Stimulated activated CD8-positive, alpha-beta memory T cell treated with anti-CD3 and anti-CD28 coated beads, Interleukin-15, amount 100 ng/mL, for 24 hours (primary cell): ENCODE results near the gene ASCC1.
"Not testable (repeated sequence)": the region's sequence is repeated elsewhere in the genome, so short reads cannot be mapped to it uniquely, and the experiment has no call there.

Experiments used
- DNase-seq: peaks from one replicate; pipeline ENCODE4 v3.0.0-alpha.2; 2020; ENCODE audit warnings: low read depth

ASCC1 gene

GRCh38 chr10:72170263-72170662, 45.8 kb downstream of the ASCC1 start:
- DNase-seq: no peak

DNA sequence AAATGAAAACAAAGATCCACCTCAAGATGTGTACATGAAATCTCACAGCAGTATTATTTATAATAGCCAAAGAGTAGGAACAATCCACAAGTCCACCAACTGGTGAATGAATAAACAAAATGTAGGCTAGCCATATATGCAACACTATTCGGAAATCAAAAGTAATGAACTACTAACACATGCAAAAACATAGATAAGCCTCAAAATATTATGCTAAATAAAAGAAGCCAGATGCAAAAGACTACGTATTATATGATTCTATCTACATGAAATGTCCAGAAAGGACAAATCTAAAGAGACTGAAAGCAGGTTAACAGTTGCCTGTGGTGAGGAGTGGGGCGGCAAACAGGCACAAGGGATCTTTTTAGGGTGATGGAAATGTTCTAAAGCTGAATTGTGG, 49.0 kb downstream of the ASCC1 start:
- no peak for DNase-seq

GRCh38 chr10:72164617-72165016, 51.5 kb downstream of the ASCC1 start:
- DNase-seq: no peak

- DNase-seq: no peak
Observed at GRCh38 chr10:72162978-72163377, 53.1 kb downstream of the ASCC1 start.

DNA sequence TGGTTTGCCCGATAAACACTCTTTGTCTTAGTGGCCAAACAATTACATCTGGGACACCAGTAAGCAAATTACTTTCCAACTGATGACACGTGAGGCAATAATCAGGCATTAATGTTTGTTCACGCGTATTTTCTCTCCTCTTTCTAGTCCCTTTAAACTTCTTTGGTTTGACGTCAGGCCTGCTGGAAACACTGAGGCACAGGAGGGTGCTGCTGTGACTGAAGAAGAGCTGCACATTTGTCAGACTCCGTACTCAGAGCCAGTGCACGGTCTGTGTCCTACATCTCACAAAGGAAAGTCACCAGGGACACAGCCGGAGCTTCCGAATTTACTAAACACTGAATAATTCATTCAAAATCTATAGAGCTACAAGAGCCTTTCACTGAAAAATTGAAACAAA, 57.9 kb downstream of the ASCC1 start:
- DNase-seq: no peak

DNA sequence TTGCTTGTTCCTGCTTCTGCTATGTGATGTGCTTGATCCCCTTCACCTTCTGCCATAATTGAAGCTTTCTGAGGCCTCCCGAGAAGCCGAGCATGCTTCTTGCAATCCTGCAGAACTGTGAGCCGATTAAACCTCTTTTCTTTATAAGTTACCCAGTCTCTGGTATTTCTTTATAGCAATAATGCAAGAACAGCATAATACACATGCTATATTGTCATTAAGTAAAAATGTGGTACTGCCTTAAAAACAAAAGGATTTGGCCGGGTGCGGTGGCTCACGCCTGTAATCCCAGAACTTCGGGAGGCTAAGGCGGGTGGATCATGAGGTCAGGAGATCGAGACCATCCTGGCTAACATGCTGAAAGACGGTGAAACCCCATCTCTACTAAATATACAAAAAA, 59.9 kb downstream of the ASCC1 start:
- DNase-seq: no peak

DNA sequence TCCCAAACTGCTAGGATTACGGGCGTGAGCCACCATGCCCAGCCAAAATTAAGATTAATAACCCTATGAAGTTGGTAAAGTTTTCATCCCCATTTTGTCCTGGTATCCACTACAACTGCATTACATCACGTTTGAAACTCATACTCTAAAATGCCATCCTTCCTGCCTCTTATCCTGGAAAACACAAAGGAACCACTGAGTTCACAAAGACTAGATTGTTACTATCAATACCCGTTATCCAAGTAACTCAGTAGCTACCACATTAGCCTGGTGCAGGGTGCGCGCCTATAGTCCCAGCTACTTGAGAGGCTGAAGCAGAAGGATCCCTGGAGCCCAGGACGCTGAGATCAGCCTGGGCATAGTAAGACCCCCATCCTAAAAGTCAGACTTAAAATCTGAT, 63.8 kb downstream of the ASCC1 start:
- DNase-seq: no peak

GRCh38 chr10:72150746-72151478, 65.2 kb downstream of the ASCC1 start:
- DNase-seq: not testable (repeated sequence)

- DNase-seq: not testable (repeated sequence)
Observed at GRCh38 chr10:72147324-72147584, 68.8 kb downstream of the ASCC1 start.

GRCh38 chr10:72146559-72147323, 69.3 kb downstream of the ASCC1 start:
- DNase-seq: no peak

DNA sequence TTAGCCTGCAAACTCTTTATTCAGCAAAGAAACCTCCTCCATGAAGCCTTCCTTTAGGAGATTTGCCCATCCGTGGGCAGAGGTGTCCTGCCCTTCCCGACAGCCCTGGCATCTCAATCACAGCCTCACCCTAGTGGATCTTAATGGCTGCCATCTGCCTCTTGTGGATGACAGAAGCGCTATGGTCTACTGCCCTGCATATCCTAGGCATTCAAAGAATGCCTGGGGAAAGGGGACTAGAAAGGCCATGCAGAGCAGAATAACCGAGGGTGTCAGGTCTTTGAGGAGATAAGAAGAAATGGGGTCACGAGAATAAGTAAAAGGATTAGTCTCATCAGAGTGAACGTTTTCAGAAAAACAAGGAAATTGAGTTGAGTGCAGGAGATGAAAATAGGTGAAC, 70.0 kb downstream of the ASCC1 start:
- DNase-seq: no peak

DNA sequence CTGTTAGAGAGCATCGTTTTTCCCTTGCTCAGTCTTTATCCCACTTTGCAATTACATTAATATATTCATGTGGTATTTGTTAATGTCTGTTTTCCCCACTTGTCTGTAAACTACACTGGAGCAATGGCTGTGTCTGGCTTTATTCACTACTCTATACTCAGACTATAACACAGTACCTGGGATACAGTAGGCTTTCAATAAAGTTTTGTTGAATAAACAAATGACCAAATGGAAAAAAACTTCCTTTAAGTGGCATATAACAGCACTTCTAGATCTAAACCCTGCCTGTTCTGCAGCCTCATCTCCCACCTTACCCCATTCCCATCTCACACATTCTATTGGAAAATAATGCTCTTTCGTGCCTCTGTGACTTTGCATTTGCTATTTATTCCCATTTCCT, 70.4 kb downstream of the ASCC1 start:
- DNase-seq: no peak

DNA sequence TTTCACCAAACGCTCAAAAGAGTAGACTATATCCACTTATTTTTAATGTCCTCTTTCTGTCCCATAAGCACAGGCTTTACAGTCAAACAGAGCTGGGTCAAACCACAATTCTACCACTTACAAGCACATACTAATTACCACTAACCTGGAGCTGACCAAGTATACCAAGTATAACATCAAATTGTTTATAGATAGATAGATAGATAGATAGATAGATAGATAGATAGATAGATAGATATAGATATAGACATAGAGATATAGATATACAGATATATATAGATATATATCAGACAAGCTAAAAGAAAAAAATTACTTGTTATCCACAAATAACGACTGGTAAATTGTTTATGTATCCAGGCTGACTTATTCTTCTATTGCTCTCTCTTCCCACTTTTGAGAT, 75.2 kb downstream of the ASCC1 start:
- no peak for DNase-seq

DNA sequence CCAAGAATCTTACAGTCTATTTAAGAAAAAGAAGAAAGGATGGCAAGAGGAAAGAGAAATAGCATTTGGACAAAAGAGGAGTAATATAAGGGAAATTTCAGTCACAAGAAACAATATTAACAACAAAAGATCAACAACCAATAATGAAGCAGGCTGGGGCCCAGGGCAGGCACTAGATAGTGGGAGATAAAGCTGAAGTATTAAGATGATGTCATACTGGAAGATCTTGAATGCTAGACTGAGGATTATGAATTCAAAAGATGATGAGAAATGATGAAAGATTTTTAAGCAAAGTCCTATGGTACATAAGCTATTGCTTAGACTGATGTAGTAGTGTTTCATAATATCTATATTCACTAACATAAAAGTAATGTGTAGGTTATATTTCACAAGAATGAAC, 75.9 kb downstream of the ASCC1 start:
- DNase-seq: no peak

- DNase-seq: no peak
Observed at GRCh38 chr10:72137583-72137982, 78.5 kb downstream of the ASCC1 start.

GRCh38 chr10:72136225-72136624, 79.9 kb downstream of the ASCC1 start:
- DNase-seq: not testable (repeated sequence)

GRCh38 chr10:72134785-72135767, 81.0 kb downstream of the ASCC1 start:
- no peak for DNase-seq

DNA sequence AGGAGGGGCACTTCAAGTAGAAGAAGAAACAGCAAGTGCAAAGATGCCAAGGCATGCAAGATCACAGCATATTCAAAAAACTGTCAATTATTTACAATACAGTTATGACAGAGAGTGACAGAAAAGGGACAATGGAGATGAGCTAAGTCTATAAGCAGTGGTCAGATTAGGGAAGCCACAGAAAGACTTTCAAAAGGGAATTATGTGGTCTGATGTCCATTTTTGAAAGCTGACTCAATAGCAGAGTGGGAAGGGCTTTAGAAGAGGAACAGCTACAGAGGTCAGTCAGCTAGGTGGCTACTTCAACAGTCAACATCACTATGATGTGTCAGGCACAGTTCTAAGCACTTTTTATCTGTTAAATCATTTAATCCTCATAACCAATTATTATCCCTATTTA, 82.6 kb downstream of the ASCC1 start:
- no peak for DNase-seq

GRCh38 chr10:72132854-72133253, 83.2 kb downstream of the ASCC1 start:
- no peak for DNase-seq

DNA sequence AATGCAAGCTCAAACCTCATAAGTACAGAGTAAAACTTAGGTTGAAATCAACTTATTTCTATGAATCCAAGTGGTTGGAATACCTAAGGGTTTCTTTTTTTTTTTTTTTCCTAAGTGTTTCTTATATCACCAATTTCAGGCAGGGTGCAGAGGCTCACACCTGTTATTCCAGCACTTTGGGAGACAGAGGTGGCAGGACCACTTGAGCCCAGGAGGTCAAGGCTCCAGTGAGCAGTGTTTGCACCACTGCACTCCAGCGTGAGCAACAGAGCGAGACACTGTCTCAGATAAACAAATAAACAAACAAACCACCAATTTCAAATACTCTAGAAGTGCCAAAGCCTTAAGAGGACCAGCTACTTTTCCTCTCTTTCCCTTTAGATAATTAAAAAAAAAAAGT, 88.5 kb downstream of the ASCC1 start:
- no peak for DNase-seq

GRCh38 chr10:72126872-72127232, 89.2 kb downstream of the ASCC1 start:
- no peak for DNase-seq

- DNase-seq: no peak
Observed at GRCh38 chr10:72126184-72126871, 89.7 kb downstream of the ASCC1 start.
